Measurements from ENCODE around the gene PCYT1B.

DNA sequence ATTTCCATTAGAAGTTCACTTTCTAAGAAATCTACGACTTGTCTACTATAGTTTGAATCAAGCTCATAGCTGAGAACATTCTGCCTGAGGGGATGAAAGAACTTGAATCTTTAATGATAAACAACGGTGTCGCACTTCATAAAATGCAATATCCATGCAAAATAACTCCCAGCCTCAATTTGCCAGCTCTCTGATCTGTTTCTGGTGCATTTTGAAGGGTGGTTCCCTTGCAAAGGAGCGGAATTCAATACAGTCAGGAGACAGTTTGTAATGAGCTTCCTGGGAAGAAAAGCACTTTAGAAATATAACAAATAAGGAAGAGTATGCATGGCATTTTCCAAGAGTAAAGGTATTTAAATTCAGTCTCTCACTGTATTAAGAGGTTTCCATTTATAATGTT is 80.0 kb downstream of the PCYT1B start:
- TF ChIP-seq CTCF (IDR thresholded peaks at IDR 0.05; ENCODE audit: low read depth, low read length) = no peak
- TF ChIP-seq EZH2phosphoT487 (IDR thresholded peaks at IDR 0.05; ENCODE audit: low read depth) = no peak
